Activated T-helper 9 cell treated with anti-CD3 and anti-CD28 coated beads, Interleukin-2, amount 50 U/mL, for 16 hours (primary cell): Measurements from ENCODE around the gene FSIP1.

ENCODE experiments used
- DNase-seq: peaks from one replicate; pipeline ENCODE4 v3.0.0-alpha.2; 2020; ENCODE audit warnings: low read depth

Gene FSIP1

DNA sequence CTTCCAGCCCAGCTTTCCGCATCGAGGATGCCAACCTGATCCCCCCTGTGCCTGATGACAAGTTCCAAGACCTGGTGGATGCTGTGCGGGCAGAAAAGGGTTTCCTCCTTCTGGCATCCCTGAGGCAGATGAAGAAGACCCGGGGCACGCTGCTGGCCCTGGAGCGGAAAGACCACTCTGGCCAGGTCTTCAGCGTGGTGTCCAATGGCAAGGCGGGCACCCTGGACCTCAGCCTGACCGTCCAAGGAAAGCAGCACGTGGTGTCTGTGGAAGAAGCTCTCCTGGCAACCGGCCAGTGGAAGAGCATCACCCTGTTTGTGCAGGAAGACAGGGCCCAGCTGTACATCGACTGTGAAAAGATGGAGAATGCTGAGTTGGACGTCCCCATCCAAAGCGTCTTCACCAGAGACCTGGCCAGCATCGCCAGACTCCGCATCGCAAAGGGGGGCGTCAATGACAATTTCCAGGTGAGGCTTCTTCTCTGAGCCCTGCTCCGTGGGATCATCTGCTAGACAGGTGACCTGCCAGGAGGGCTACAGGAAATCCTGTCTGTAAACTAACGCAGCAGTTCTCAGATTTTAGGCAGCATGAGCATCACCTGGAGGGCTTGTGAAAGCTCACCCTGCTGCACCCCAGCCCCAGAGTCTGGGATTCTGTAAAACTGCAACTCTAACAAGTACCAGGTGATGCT is 200.2 kb downstream of the FSIP1 start:
- DNase-seq: no peak

GRCh38 chr15:39581793-39582285 is 200.8 kb downstream of the FSIP1 start:
- DNase-seq: no peak

DNA sequence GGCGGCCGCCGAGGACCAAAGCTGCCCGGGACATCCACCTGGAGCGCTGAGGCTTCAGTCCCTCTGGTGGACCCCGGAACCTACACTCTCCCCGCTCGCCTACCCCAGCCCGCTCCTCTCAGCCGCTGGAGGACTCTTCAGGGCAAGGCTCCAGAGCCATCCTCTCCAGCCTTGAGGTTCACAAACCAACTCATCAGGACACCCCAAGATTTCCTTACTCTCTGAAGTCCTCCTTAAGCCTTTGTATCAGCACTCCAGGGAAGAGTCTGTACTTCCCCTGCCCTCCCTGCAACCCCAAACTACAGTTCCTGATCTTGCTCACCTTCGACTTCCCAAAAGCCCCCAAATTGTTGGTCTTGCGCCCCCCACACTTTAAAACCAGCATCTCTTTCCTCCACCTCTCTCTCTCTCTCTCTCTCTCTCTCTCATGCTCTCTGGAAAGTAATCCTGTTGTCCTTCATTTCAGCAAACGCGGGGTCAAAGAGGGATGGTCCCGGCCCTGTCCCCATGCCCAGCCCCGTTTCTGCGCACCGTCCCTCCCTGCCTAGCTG is 201.3 kb downstream of the FSIP1 start:
- DNase-seq: no peak

DNA sequence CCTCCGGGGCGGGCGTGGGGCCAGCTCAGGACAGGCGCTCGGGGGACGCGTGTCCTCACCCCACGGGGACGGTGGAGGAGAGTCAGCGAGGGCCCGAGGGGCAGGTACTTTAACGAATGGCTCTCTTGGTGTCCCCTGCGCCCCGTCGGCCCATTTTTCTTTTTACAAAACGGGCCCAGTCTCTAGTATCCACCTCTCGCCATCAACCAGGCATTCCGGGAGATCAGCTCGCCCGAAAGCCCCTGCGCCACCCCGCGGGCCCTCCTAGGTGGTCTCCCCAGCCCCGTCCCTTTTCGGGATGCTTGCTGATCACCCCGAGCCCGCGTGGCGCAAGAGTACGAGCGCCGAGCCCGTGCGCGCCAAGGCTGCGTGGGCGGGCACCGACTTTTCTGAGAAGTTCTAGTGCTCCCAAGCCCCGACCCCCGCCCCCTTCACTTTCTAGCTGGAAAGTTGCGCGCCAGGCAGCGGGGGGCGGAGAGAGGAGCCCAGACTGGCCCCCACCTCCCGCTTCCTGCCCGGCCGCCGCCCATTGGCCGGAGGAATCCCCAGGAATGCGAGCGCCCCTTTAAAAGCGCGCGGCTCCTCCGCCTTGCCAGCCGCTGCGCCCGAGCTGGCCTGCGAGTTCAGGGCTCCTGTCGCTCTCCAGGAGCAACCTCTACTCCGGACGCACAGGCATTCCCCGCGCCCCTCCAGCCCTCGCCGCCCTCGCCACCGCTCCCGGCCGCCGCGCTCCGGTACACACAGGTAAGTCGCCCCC is 202.0 kb downstream of the FSIP1 start, which contains the start of gene THBS1:
THBS1 (plus strand) TSS at position 595 of the 757 bp plus-strand sequence. CDS start 779 bp downstream, outside the sequence.
- DNase-seq: peak; percentile 40

- peak; percentile 84 for DNase-seq
Measured at GRCh38 chr15:39580117-39580484, 202.5 kb downstream of the FSIP1 start.

DNA sequence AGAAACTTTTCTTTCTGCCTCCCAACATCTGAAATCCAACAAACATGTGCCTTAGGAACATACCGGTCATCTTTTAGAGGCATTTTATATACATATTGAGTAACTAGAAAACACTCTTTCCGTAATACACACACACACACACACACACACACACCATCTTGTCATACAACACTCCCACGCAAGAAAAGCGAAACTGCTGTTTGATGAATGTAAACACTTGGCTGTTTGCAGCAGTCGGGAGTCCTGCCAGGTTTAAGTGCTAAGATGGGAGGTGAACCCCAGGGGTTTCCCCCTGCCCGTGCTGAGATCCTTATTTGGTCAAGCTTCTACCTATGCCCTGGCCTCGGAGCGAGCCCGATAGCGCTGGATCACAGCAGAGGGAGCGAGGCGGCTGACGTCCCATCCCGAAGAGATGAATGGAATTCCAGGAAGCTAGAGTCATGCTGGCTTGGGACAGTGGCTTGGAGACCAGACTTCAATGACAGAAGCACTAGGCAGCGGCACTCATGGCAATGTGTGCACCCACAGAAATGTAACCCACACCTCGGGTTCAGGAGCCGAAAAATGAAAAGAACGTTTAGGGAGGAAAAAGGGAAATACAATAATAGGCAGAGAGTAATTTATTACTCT is 203.0 kb downstream of the FSIP1 start:
- DNase-seq: no peak

GRCh38 chr15:39578851-39579486 is 203.7 kb downstream of the FSIP1 start:
- no peak for DNase-seq

DNA sequence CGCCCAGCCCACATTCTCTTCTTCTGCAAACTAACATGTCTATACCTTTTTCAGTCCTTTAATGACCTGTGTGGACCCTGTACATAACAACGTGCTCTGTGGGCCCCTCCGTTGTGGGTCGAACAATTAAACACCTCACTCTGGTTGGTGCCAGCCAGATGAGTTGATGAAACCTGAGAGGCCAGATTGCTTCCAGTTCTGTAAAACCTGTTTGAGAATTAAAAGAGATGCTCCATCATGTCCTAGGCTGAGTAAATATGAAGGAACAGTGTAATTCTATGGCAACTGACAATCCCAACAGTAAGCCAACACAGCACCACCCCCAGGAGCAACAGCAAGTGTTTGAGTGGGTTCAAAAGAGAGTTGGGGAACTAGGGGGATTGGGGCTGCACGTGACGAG is 207.5 kb downstream of the FSIP1 start:
- DNase-seq: no peak

GRCh38 chr15:39574427-39574826 is 208.2 kb downstream of the FSIP1 start:
- DNase-seq: no peak

DNA sequence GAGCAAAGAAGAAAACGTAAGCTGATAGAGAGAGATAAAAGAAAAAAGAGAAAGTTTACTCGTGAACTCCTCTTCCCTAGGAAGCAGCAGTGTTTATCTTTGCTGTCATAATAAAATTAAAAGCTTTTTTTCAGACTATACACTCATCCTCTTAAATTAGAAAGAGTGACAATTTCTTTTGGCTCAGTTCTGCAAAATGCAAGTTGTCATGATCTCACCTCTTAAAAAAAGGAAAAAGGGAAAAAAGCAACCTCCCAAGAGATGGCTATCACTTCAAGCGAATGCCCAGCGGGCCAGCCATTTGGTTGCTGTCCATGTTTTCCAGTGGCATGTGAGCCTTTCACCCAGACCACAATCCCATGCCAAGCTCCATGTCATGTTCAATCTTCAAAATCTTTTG is 208.8 kb downstream of the FSIP1 start:
- DNase-seq: no peak

DNA sequence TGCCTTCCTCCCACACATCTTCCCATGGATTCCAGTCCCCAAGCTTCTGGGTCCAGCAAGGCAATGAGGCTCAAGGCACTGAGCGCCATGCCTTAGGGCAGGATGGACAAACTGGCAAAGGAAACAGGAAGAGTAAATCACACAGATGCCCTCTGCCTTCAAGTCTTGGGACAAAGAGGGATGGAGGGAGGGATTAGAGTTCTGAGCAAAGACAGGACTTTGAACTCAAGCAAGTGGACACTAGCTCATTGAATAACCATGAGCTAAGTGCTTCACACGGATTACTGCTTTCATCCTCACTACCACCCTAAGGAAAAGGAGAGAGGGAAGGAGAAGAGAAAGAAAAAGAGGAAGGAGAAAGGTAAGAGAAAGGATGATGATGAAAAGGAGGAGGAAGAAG is 209.4 kb downstream of the FSIP1 start:
- DNase-seq: no peak

GRCh38 chr15:39565851-39566250 is 216.8 kb downstream of the FSIP1 start:
- DNase-seq: no peak

DNA sequence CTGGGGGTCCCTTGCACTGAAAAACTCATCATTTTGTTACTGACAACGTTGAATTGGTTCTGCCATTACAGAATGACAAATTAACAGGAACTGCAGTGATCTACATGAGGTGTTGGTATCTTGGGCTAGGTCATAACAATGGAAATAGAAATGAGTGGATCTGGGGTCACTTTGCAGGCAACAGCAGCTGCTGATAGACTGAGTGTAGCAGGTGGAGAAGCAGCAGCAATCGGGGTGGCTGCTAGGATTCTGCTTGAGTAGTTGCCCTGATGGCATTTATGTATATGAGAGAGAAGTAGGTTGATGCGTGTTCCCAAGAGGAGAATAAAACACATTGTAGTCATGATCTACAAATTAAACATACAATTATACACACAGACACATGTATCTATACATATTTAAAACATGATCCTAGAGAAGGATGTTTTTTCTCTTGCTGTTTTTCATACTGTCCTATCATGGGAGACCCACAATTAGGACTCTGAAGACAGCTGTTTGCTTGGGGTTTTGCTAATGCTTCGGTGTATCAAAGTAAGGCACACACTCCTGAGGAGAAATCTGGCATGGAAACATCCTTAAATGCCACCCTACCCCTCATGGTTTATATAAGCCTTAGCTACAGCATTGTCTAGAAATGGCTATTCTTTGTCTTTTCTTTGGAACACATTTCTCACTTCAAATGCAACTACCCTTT is 217.5 kb downstream of the FSIP1 start:
- no peak for DNase-seq

DNA sequence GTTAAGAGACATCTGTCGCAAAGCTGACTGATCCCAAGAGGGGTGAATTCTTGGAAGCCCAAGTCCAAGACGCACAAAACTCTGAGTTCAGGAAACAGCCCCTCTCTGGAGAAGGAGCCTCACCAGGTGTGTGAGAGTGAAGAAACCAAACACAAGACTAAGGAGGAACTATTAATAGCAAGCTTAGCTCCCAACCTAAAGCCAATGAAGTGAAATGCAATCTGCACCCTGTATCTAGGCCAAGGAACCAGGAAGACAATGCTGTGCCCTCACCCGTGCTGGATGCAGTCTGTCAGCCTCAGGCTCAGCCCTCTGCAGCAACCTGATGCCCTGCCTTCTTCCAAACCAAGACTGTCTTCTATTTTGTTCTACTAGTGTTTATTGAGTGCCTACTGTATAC is 224.2 kb downstream of the FSIP1 start:
- no peak for DNase-seq

DNA sequence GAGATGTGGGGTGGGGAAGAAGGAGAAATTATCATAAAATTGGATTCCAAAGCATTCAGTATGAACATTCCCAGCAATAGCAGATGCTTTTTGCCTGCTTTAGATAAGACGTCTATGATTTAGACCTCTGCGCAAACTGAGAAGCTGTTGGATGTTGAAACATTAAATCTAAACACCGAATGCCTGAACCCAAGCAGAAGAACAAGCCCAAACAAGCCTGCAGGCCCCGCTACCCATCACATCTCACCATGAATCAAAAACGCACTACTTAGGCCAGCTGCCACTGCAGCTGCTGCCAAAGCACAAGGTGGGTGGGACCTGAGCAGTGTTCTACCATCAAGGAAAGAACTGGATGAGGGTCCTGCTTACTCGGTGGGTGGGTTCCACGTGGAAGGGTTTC is 226.2 kb downstream of the FSIP1 start:
- DNase-seq: no peak

- DNase-seq: no peak
Measured at GRCh38 chr15:39555885-39556284, 226.8 kb downstream of the FSIP1 start.

GRCh38 chr15:39554746-39555387 is 227.8 kb downstream of the FSIP1 start:
- no peak for DNase-seq

GRCh38 chr15:39553947-39554693 is 228.5 kb downstream of the FSIP1 start:
- DNase-seq: no peak

GRCh38 chr15:39552556-39552955 is 230.1 kb downstream of the FSIP1 start:
- no peak for DNase-seq

DNA sequence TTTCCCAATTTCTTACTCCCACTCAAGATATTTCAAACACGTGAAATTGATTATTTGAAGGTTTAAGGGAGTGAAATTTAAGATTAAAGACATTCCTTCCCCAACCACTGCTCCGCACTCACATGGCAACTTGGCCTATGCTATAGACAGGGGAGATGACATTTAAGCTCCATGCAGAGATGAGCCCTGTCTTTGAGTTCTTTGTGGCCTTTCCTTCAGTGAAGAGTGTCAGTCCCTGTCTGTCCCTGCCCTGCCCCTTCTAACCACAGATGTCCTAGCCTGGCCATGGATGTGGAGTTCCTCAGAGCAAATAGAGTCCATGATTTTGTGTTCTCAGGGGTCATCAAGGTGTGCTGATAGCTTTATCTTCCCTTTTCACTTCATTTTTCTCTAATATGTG is 231.2 kb downstream of the FSIP1 start:
- no peak for DNase-seq
